ENCODE measurements around the gene SORCS1.

SORCS1 gene

GRCh38 chr10:107104026-107104652, 60.4 kb downstream of the SORCS1 start:
- H3K4me1 ChIP-seq (ENCODE audit: insufficient read depth, low read length, severe bottlenecking), result no peaks in the 10 kb centered on the region
- no peaks in the 10 kb centered on the region for H3K36me3 ChIP-seq (ENCODE audit: insufficient read depth, low read length)
- H3K4me2 ChIP-seq (ENCODE audit: low read length), result no peak overlapping the region
- H2AFZ ChIP-seq (ENCODE audit: low read length), result no peak overlapping the region
- no peaks in the 10 kb centered on the region for H3F3A ChIP-seq (ENCODE audit: insufficient read depth, low read length)
- H3K9ac ChIP-seq (ENCODE audit: low read length), result no peak overlapping the region
- no peaks in the 10 kb centered on the region for H3K27me3 ChIP-seq (ENCODE audit: insufficient read depth, low read length)
- H3K9me2 ChIP-seq (ENCODE audit: low read depth, low read length), result no peaks in the 10 kb centered on the region
- H3K79me2 ChIP-seq (ENCODE audit: insufficient read depth, low read length), result no peaks in the 10 kb centered on the region
- TF ChIP-seq EZH2 (IDR thresholded peaks at IDR 0.05; ENCODE audit: borderline replicate concordance, low read length), result no peak
- TF ChIP-seq, protein P1, sequence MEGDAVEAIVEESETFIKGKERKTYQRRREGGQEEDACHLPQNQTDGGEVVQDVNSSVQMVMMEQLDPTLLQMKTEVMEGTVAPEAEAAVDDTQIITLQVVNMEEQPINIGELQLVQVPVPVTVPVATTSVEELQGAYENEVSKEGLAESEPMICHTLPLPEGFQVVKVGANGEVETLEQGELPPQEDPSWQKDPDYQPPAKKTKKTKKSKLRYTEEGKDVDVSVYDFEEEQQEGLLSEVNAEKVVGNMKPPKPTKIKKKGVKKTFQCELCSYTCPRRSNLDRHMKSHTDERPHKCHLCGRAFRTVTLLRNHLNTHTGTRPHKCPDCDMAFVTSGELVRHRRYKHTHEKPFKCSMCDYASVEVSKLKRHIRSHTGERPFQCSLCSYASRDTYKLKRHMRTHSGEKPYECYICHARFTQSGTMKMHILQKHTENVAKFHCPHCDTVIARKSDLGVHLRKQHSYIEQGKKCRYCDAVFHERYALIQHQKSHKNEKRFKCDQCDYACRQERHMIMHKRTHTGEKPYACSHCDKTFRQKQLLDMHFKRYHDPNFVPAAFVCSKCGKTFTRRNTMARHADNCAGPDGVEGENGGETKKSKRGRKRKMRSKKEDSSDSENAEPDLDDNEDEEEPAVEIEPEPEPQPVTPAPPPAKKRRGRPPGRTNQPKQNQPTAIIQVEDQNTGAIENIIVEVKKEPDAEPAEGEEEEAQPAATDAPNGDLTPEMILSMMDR (IDR thresholded peaks at IDR 0.05; ENCODE audit: low read length), result no peak
- no peak overlapping the region for H3K4me3 ChIP-seq (ENCODE audit: low read depth, low read length, poor library complexity, severe bottlenecking)
- H3K9me3 ChIP-seq (ENCODE audit: low read length), result no peaks in the 10 kb centered on the region
- H4K20me1 ChIP-seq (ENCODE audit: insufficient read depth, low read length), result no peaks in the 10 kb centered on the region
- H3K27ac ChIP-seq (ENCODE audit: low read depth, low read length, poor library complexity, severe bottlenecking), result no peak overlapping the region

DNA sequence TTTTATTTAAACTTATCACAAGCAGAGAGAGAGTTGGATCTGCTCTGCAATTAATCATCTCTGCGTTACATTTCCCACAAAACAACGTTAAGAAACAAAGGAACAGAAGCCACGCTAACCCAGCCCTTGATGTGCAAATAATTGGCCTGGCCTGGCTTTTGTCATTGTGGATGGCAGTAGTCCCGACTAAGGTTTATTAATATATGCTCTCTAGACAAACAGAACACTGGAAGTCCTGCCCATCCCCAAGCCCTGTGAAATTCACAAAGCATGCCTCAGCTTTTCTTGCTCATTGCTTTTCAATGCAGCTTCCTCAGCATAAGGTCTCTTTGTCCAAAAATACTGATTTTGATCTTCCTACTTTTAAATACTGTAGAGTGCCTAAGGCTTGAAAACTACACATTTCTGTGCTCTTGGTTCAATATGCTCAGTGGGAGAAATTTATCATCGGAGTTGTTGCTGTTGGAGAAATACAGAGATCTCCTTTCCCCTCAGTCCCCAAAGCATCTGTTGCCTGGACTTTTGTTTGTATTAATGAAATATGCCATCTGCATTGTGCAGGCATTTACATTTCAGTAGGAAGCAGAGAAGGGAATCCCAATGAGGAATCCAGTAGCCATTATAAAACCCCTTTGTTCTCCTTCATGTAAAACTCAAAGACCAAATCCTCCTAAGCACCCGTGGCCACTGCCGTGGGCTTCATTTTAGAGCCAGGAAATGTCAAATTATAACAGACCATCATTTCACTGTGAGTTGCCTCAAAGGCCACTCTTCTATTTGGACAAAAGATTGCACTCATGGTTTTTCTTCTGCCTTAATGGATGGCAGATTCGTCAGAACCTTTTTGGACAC, 61.1 kb downstream of the SORCS1 start:
- TF ChIP-seq EZH2 (IDR thresholded peaks at IDR 0.05; ENCODE audit: borderline replicate concordance, low read length), result no peak
- TF ChIP-seq, protein P1 (IDR thresholded peaks at IDR 0.05; ENCODE audit: low read length), result no peak
- Histone ChIP-seq H3K9me3 (ENCODE audit: low read length) (no peaks in the 10 kb centered on the region), H3K4me1 (ENCODE audit: insufficient read depth, low read length, severe bottlenecking) (no peaks in the 10 kb centered on the region), H2AFZ (ENCODE audit: low read length) (no peak overlapping the region), H3K9me2 (ENCODE audit: low read depth, low read length) (no peaks in the 10 kb centered on the region), H3K4me2 (ENCODE audit: low read length) (no peak overlapping the region), H3K27me3 (ENCODE audit: insufficient read depth, low read length) (no peaks in the 10 kb centered on the region), H4K20me1 (ENCODE audit: insufficient read depth, low read length) (no peaks in the 10 kb centered on the region), H3K9ac (ENCODE audit: low read length) (no peak overlapping the region), H3K36me3 (ENCODE audit: insufficient read depth, low read length) (no peaks in the 10 kb centered on the region), H3K79me2 (ENCODE audit: insufficient read depth, low read length) (no peaks in the 10 kb centered on the region), H3K27ac (ENCODE audit: low read depth, low read length, poor library complexity, severe bottlenecking) (no peak overlapping the region), H3K4me3 (ENCODE audit: low read depth, low read length, poor library complexity, severe bottlenecking) (no peak overlapping the region), H3F3A (ENCODE audit: insufficient read depth, low read length) (no peaks in the 10 kb centered on the region)

DNA sequence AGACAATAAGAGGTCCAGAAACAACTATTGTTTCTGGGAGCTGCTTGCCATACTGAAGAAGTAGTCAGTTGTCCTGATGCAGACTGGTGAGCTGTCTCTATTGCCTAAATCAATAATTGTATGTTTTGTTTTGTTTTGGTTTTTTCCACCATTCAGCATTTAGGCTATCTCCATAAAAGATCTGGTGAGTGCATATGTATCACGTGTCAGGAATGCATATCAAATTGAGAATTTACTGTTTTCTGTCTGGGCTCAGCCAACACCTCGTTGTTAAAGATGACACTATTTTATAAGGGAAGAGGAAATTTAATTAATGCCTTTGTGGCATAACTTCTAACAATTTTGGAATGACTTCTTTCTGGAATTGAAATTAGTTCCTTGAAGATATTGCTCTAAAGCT, 66.2 kb downstream of the SORCS1 start:
- Histone ChIP-seq H4K20me1 (ENCODE audit: insufficient read depth, low read length) (no peaks in the 10 kb centered on the region), H3K4me1 (ENCODE audit: insufficient read depth, low read length, severe bottlenecking) (no peaks in the 10 kb centered on the region), H3K9ac (ENCODE audit: low read length) (no peak overlapping the region), H3K9me3 (ENCODE audit: low read length) (no peaks in the 10 kb centered on the region), H3K79me2 (ENCODE audit: insufficient read depth, low read length) (no peaks in the 10 kb centered on the region), H3K27me3 (ENCODE audit: insufficient read depth, low read length) (no peaks in the 10 kb centered on the region), H3K9me2 (ENCODE audit: low read depth, low read length) (no peaks in the 10 kb centered on the region), H3F3A (ENCODE audit: insufficient read depth, low read length) (no peaks in the 10 kb centered on the region), H2AFZ (ENCODE audit: low read length) (no peak overlapping the region), H3K4me3 (ENCODE audit: low read depth, low read length, poor library complexity, severe bottlenecking) (no peak overlapping the region), H3K4me2 (ENCODE audit: low read length) (no peak overlapping the region), H3K27ac (ENCODE audit: low read depth, low read length, poor library complexity, severe bottlenecking) (no peak overlapping the region), H3K36me3 (ENCODE audit: insufficient read depth, low read length) (no peaks in the 10 kb centered on the region)
- no peak for TF ChIP-seq EZH2 (IDR thresholded peaks at IDR 0.05; ENCODE audit: borderline replicate concordance, low read length)
- TF ChIP-seq, protein P1 (IDR thresholded peaks at IDR 0.05; ENCODE audit: low read length), result no peak
